SKM-1 treated with dmso at 0.1 percent for 144 hours (cell line): ENCODE measurements around the gene GLRB.
"Not testable (repeated sequence)": the region's sequence is repeated elsewhere in the genome, so short reads cannot be mapped to it uniquely, and the experiment has no call there.

Source experiments
- DNase-seq: peaks from one replicate; lab custom pipeline; 2025; ENCODE audit not compliant: unreplicated experiment; lab: John Stamatoyannopoulos, UW

Gene GLRB

GRCh38 chr4:157075811-157076577 is at the start of gene GLRB:
GLRB (plus strand) TSS chr4:157076150; CDS start chr4:157078025, 1,875 bp downstream.
- peak; percentile 21 for DNase-seq

- no peak for DNase-seq
These were observed 40.5 kb upstream of the GLRB start for GRCh38 chr4:157035471-157035870.

GRCh38 chr4:157040405-157040804 is 35.5 kb upstream of the GLRB start:
- DNase-seq: no peak

- DNase-seq: peak; percentile 56
These were observed 32.8 kb upstream of the GLRB start for GRCh38 chr4:157043131-157043530.

GRCh38 chr4:157045507-157046127 is 30.3 kb upstream of the GLRB start:
- DNase-seq: peak; percentile 46

- no peak for DNase-seq
These were observed 27.7 kb upstream of the GLRB start for GRCh38 chr4:157048248-157048647.

GRCh38 chr4:157050561-157050960 is 25.4 kb upstream of the GLRB start:
- no peak for DNase-seq

DNA sequence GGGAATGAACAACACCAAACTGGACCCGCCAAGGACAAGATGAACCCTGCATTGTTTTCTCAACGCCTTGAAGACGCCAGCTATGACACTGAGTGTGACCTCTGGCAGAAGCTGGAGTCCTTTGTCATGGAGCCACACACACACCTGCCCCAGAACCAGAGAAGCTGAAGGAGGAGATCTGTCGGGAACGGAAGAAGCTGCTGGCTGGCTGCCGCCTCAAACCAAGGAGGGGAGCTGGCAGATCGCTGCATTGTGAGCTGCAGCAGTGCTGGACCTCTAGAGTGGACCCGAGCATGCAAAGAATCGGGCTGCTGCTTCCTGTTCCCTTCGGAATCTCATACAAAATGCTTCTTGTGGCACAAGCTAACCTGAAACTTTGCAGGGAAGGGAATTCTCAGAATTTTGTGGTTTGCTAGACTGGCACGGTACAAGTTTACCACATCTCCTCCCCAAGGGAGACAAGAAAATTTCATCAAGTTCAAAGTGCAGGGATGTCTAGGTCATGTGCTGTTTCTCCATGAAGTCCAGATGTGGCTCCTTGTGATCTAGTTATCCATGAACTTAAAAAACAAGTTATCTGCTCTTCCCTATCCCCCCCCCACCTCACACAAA is 23.4 kb upstream of the GLRB start:
- no peak for DNase-seq

DNA sequence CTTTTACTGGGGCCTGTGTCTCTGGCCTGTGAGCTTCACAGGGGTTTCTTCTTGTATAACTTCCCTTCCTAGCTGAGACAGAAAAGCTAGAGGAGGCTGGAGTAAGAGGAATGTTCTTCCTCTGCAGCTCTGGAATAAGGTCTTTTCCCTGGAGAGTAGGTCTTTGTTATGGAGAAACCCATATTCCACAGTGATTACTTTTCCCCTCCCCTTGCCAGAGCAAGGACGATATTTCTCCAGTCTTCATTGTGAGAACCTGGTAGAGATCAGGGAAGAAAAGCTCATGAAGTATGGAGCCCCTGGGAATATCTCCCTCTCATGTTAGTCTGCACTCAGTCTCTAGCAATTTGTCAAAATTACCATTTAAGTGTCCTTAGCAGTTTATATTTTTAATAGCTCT is 18.7 kb upstream of the GLRB start:
- DNase-seq: no peak

GRCh38 chr4:157058899-157059298 is 17.1 kb upstream of the GLRB start:
- DNase-seq: not testable (repeated sequence)

DNA sequence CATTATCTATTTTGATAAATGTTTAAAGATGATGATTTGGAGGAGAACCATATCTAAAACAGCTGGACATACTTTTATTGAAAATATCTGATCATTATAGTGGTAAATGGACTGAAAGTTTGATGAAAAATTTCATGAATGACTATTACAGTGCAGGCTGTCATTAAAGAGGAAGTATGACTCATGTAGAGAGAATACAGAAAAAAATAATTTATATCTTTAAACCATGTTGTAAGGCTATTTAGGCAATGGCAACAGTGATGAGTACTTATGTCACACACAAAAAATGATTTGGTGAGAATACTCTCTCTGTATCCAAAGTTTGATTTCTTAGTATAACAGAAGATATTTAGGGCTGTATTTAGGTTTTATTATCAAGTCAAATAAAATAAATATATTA is 3.9 kb upstream of the GLRB start:
- peak; percentile 15 for DNase-seq

GRCh38 chr4:157075401-157075800 is 549 bp upstream of the GLRB start:
- DNase-seq: no peak

GRCh38 chr4:157076578-157076947 is 613 bp downstream of the GLRB start:
- no peak for DNase-seq

GRCh38 chr4:157079441-157079840 is 3.5 kb downstream of the GLRB start:
- DNase-seq: no peak

- DNase-seq: no peak
These were observed 4.7 kb downstream of the GLRB start for GRCh38 chr4:157080605-157081004.

- no peak for DNase-seq
These were observed 19.8 kb downstream of the GLRB start for GRCh38 chr4:157095716-157096115.

DNA sequence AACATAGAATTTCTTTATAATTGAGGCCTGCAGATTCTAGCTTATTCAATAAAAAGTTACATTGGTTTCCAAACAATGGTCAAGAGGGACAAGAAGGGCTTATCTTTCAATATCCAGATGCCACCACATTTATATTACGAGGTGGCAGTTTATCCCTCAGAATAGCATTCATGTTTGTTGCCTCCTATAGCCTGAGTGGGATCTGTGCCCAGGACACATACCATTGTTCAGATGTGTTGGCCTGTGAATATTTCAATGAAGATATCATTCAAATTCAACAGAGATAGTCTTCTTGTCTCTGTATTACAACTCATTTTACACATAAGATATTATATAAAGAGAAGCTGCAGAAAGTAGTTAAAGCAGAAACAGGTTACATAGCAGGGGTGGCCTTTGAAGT is 20.5 kb downstream of the GLRB start:
- no peak for DNase-seq

- DNase-seq: no peak
These were observed 23.6 kb downstream of the GLRB start for GRCh38 chr4:157099506-157099905.

GRCh38 chr4:157104541-157104940 is 28.6 kb downstream of the GLRB start:
- DNase-seq: no peak

- DNase-seq: no peak
These were observed 38.7 kb downstream of the GLRB start for GRCh38 chr4:157114671-157115070.

- DNase-seq: no peak
These were observed 39.8 kb downstream of the GLRB start for GRCh38 chr4:157115613-157116335.

DNA sequence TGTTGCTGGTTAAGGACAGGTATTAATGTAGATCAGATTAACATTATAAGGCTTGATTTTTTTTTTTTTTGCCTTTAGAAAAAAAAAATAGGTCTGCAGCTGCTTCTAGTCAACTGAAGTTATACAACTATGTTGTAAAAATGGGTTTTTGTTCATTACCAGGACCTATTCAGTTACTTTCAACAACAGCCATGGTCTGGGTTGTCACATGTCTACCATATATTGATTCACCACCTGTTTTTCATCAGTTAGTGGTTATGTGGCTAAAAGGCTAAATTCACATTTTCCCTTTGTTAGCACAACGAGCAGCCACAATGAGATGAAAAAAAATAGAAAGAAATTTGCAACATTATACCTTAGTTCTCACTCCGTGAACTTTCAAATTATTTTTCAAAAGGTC is 45.5 kb downstream of the GLRB start:
- no peak for DNase-seq
